Stimulated activated CD4-positive, alpha-beta T cell treated with anti-CD3 and anti-CD28 coated beads, Interleukin-15, amount 100 ng/mL, for 48 hours (primary cell): ENCODE measurements around the gene ARPC4.

Experiments
- DNase-seq, 2 donors: peaks; one replicate each; pipeline ENCODE4 v3.0.0-alpha.2; 2020; ENCODE audit warnings: low read depth in 2 of 2

Gene ARPC4

GRCh38 chr3:9855594-9855993 lies 62.7 kb downstream of the ARPC4 start:
- no peak for DNase-seq
